SK-N-SH treated with all-trans-retinoic acid at 6 μM for 48 hours (cell line): Measurements from ENCODE around the gene PRR14L.

Experiments used
- ARNTL ChIP-seq: fragments of 450-650 bp; formaldehyde crosslinking; IDR thresholded peaks from 2 replicates; pipeline ENCODE4 v1.5.0; 2020; ENCODE audit warnings: low read depth, mild to moderate bottlenecking, moderate library complexity, borderline replicate concordance
- CSDC2 ChIP-seq: fragments of 250-450 bp; sonication (Bioruptor Pico); IDR thresholded peaks from 2 replicates; pipeline ENCODE4 v1.5.0; 2020; ENCODE audit warnings: mild to moderate bottlenecking, moderate library complexity
- ESRRG ChIP-seq: fragments of 250-450 bp; sonication (Bioruptor Pico); IDR thresholded peaks from 2 replicates; pipeline ENCODE4 v1.6.1; 2021; ENCODE audit warnings: mild to moderate bottlenecking
- POU6F1 ChIP-seq: fragments of 250-450 bp; sonication (Bioruptor Pico); IDR thresholded peaks from 2 replicates; pipeline ENCODE4 v1.8.0; 2021; ENCODE audit warnings: low read depth, mild to moderate bottlenecking, moderate library complexity, borderline replicate concordance
- PPARA ChIP-seq: fragments of 250-450 bp; sonication (Bioruptor Pico); IDR thresholded peaks from 2 replicates; pipeline ENCODE4 v1.5.0; 2020; ENCODE audit warnings: mild to moderate bottlenecking, borderline replicate concordance
- RARB ChIP-seq: fragments of 250-450 bp; sonication (Bioruptor Pico); IDR thresholded peaks from 2 replicates; pipeline ENCODE4 v1.8.0; 2021; ENCODE audit warnings: mild to moderate bottlenecking, moderate library complexity
- TOX ChIP-seq: fragments of 250-450 bp; sonication (Bioruptor Pico); IDR thresholded peaks from 2 replicates; pipeline ENCODE4 v1.8.0; 2021; ENCODE audit warnings: mild to moderate bottlenecking, moderate library complexity, borderline replicate concordance
- ZC3H10 ChIP-seq: fragments of 250-450 bp; sonication (Bioruptor Pico); IDR thresholded peaks from 2 replicates; pipeline ENCODE4 v1.5.1; 2021; ENCODE audit warnings: mild to moderate bottlenecking, moderate library complexity
- ZFP3 ChIP-seq: fragments of 250-450 bp; sonication (Bioruptor Pico); IDR thresholded peaks from 2 replicates; pipeline ENCODE4 v1.5.0; 2020; ENCODE audit warnings: mild to moderate bottlenecking, moderate library complexity
- ZNF8 ChIP-seq: fragments of 450-650 bp; formaldehyde crosslinking; IDR thresholded peaks from 2 replicates; pipeline ENCODE4 v1.5.0; 2020; ENCODE audit warnings: mild to moderate bottlenecking, moderate library complexity

GRCh38 chr22:31651664-31652063, 98.3 kb downstream of the PRR14L start:
- no peak for TF ChIP-seq TOX (CRISPR knock-in tag)
- TF ChIP-seq ZFP3 (CRISPR knock-in tag): no peak
- TF ChIP-seq PPARA (CRISPR knock-in tag): no peak
- TF ChIP-seq ZNF8 (CRISPR knock-in tag): no peak
- TF ChIP-seq RARB (CRISPR knock-in tag): no peak
- no peak for TF ChIP-seq ZC3H10 (CRISPR knock-in tag)
- no peak for TF ChIP-seq POU6F1 (CRISPR knock-in tag)
- TF ChIP-seq ESRRG (CRISPR knock-in tag): no peak
- TF ChIP-seq ARNTL (CRISPR knock-in tag): no peak
- TF ChIP-seq CSDC2: no peak
